ENCODE measurements around the gene PRELP.

Gene PRELP

GRCh38 chr1:203453016-203453415 is 22.6 kb upstream of the PRELP start:
- no peaks in the 10 kb centered on the region for H3K9me3 ChIP-seq (ENCODE audit: severe bottlenecking)
- H3K4me1 ChIP-seq (ENCODE audit: insufficient read depth, poor library complexity, severe bottlenecking), result no peaks in the 10 kb centered on the region
- TF ChIP-seq, protein P1, sequence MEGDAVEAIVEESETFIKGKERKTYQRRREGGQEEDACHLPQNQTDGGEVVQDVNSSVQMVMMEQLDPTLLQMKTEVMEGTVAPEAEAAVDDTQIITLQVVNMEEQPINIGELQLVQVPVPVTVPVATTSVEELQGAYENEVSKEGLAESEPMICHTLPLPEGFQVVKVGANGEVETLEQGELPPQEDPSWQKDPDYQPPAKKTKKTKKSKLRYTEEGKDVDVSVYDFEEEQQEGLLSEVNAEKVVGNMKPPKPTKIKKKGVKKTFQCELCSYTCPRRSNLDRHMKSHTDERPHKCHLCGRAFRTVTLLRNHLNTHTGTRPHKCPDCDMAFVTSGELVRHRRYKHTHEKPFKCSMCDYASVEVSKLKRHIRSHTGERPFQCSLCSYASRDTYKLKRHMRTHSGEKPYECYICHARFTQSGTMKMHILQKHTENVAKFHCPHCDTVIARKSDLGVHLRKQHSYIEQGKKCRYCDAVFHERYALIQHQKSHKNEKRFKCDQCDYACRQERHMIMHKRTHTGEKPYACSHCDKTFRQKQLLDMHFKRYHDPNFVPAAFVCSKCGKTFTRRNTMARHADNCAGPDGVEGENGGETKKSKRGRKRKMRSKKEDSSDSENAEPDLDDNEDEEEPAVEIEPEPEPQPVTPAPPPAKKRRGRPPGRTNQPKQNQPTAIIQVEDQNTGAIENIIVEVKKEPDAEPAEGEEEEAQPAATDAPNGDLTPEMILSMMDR (IDR thresholded peaks at IDR 0.05; ENCODE audit: poor library complexity, severe bottlenecking), result no peak
- no peak overlapping the region for H3K27ac ChIP-seq (ENCODE audit: poor library complexity, severe bottlenecking)
- H3K4me3 ChIP-seq (ENCODE audit: severe bottlenecking), result no peak overlapping the region
- H3K36me3 ChIP-seq (ENCODE audit: low read depth), result no peaks in the 10 kb centered on the region
- no peaks in the 10 kb centered on the region for H3K27me3 ChIP-seq (ENCODE audit: insufficient read depth, poor library complexity, severe bottlenecking)
- ATAC-seq (ENCODE audit: low read depth), result no peak
- no peak for DNase-seq (ENCODE audit: low spot score)

GRCh38 chr1:203453616-203454015 is 22.0 kb upstream of the PRELP start:
- no peaks in the 10 kb centered on the region for H3K9me3 ChIP-seq (ENCODE audit: severe bottlenecking)

GRCh38 chr1:203454986-203455471 is 20.6 kb upstream of the PRELP start:
- DNase-seq (ENCODE audit: low spot score), result no peak
- Histone ChIP-seq H3K4me3 (ENCODE audit: severe bottlenecking) (no peak overlapping the region), H3K27me3 (ENCODE audit: insufficient read depth, poor library complexity, severe bottlenecking) (no peaks in the 10 kb centered on the region), H3K4me1 (ENCODE audit: insufficient read depth, poor library complexity, severe bottlenecking) (no peaks in the 10 kb centered on the region), H3K27ac (ENCODE audit: poor library complexity, severe bottlenecking) (no peak overlapping the region), H3K9me3 (ENCODE audit: severe bottlenecking) (no peaks in the 10 kb centered on the region), H3K36me3 (ENCODE audit: low read depth) (no peaks in the 10 kb centered on the region)
- ATAC-seq (ENCODE audit: low read depth), result no peak
- TF ChIP-seq, protein P1 (IDR thresholded peaks at IDR 0.05; ENCODE audit: poor library complexity, severe bottlenecking), result no peak

More at GRCh38 chr1:203453616-203454015, 22.0 kb upstream of the PRELP start:
- no peak for DNase-seq (ENCODE audit: low spot score)
- no peaks in the 10 kb centered on the region for H3K27me3 ChIP-seq (ENCODE audit: insufficient read depth, poor library complexity, severe bottlenecking)
- H3K36me3 ChIP-seq (ENCODE audit: low read depth), result no peaks in the 10 kb centered on the region
- no peak for ATAC-seq (ENCODE audit: low read depth)
- TF ChIP-seq, protein P1 (IDR thresholded peaks at IDR 0.05; ENCODE audit: poor library complexity, severe bottlenecking), result no peak
- no peak overlapping the region for H3K4me3 ChIP-seq (ENCODE audit: severe bottlenecking)
- no peaks in the 10 kb centered on the region for H3K4me1 ChIP-seq (ENCODE audit: insufficient read depth, poor library complexity, severe bottlenecking)
- H3K27ac ChIP-seq (ENCODE audit: poor library complexity, severe bottlenecking), result no peak overlapping the region

GRCh38 chr1:203455706-203456105 is 19.9 kb upstream of the PRELP start:
- no peak overlapping the region for H3K4me3 ChIP-seq (ENCODE audit: severe bottlenecking)
- ATAC-seq (ENCODE audit: low read depth) (no peak), DNase-seq (ENCODE audit: low spot score) (no peak)
- no peaks in the 10 kb centered on the region for H3K36me3 ChIP-seq (ENCODE audit: low read depth)
- no peak overlapping the region for H3K27ac ChIP-seq (ENCODE audit: poor library complexity, severe bottlenecking)
- H3K9me3 ChIP-seq (ENCODE audit: severe bottlenecking), result no peaks in the 10 kb centered on the region
- H3K4me1 ChIP-seq (ENCODE audit: insufficient read depth, poor library complexity, severe bottlenecking), result no peaks in the 10 kb centered on the region
- no peaks in the 10 kb centered on the region for H3K27me3 ChIP-seq (ENCODE audit: insufficient read depth, poor library complexity, severe bottlenecking)
- TF ChIP-seq, protein P1 (IDR thresholded peaks at IDR 0.05; ENCODE audit: poor library complexity, severe bottlenecking), result no peak

GRCh38 chr1:203456577-203456976 is 19.0 kb upstream of the PRELP start:
- H3K36me3 ChIP-seq (ENCODE audit: low read depth), result no peaks in the 10 kb centered on the region
- DNase-seq (ENCODE audit: low spot score), result no peak
- TF ChIP-seq, protein P1 (IDR thresholded peaks at IDR 0.05; ENCODE audit: poor library complexity, severe bottlenecking), result no peak

More at GRCh38 chr1:203456577-203456976, 19.0 kb upstream of the PRELP start:
- H3K27ac ChIP-seq (ENCODE audit: poor library complexity, severe bottlenecking), result no peak overlapping the region
- no peaks in the 10 kb centered on the region for H3K4me1 ChIP-seq (ENCODE audit: insufficient read depth, poor library complexity, severe bottlenecking)
- no peak for ATAC-seq (ENCODE audit: low read depth)
- no peaks in the 10 kb centered on the region for H3K27me3 ChIP-seq (ENCODE audit: insufficient read depth, poor library complexity, severe bottlenecking)
- no peak overlapping the region for H3K4me3 ChIP-seq (ENCODE audit: severe bottlenecking)
- no peaks in the 10 kb centered on the region for H3K9me3 ChIP-seq (ENCODE audit: severe bottlenecking)

Data from RWPE2 (cell line).